Measurements from ENCODE around the gene SLC39A5.

The SLC39A5 gene

GRCh38 chr12:56234746-56235436 lies 5.0 kb downstream of the SLC39A5 start:
- TF ChIP-seq CTCF (IDR thresholded peaks at IDR 0.05; ENCODE audit: unreplicated experiment in 3 of 3) = no peak
- no peak overlapping the region for H3K27ac Mint-ChIP-seq
- H3K9me3 Mint-ChIP-seq = no peaks in the 10 kb centered on the region
- H3K4me3 Mint-ChIP-seq = no peak overlapping the region
- peaks cover 4% of the 10 kb centered on the region for H3K27me3 Mint-ChIP-seq (ENCODE audit: low read depth)
- H3K36me3 Mint-ChIP-seq (ENCODE audit: low read depth) = peaks cover 8% of the 10 kb centered on the region
- no peaks in the 10 kb centered on the region for H3K4me1 Mint-ChIP-seq

- H3K4me3 Mint-ChIP-seq = no peak overlapping the region
- no peak overlapping the region for H3K27ac Mint-ChIP-seq
- no peak for TF ChIP-seq CTCF (IDR thresholded peaks at IDR 0.05; ENCODE audit: unreplicated experiment in 3 of 3)
- H3K27me3 Mint-ChIP-seq (ENCODE audit: low read depth) = peaks cover 4% of the 10 kb centered on the region
- no peaks in the 10 kb centered on the region for H3K9me3 Mint-ChIP-seq
- H3K4me1 Mint-ChIP-seq = no peaks in the 10 kb centered on the region
- peaks cover 14% of the 10 kb centered on the region for H3K36me3 Mint-ChIP-seq (ENCODE audit: low read depth)
These were observed 6.2 kb downstream of the SLC39A5 start for GRCh38 chr12:56236091-56236490.

GRCh38 chr12:56236985-56237384 lies 7.1 kb downstream of the SLC39A5 start:
- Mint-ChIP-seq H3K27ac (no peak overlapping the region), H3K27me3 (ENCODE audit: low read depth) (peaks cover 4% of the 10 kb centered on the region), H3K36me3 (ENCODE audit: low read depth) (peaks cover 22% of the 10 kb centered on the region), H3K4me3 (no peak overlapping the region), H3K4me1 (no peaks in the 10 kb centered on the region), H3K9me3 (no peaks in the 10 kb centered on the region)
- no peak for TF ChIP-seq CTCF (IDR thresholded peaks at IDR 0.05; ENCODE audit: unreplicated experiment in 3 of 3)

GRCh38 chr12:56237552-56237951 lies 7.7 kb downstream of the SLC39A5 start:
- peaks cover 4% of the 10 kb centered on the region for H3K27me3 Mint-ChIP-seq (ENCODE audit: low read depth)
- H3K9me3 Mint-ChIP-seq = no peaks in the 10 kb centered on the region
- H3K4me1 Mint-ChIP-seq = no peaks in the 10 kb centered on the region
- TF ChIP-seq CTCF (IDR thresholded peaks at IDR 0.05; ENCODE audit: unreplicated experiment in 3 of 3) = no peak
- no peak overlapping the region for H3K4me3 Mint-ChIP-seq
- no peak overlapping the region for H3K27ac Mint-ChIP-seq
- peaks cover 28% of the 10 kb centered on the region for H3K36me3 Mint-ChIP-seq (ENCODE audit: low read depth)

GRCh38 chr12:56241424-56242303 lies 11.8 kb downstream of the SLC39A5 start:
- no peak for TF ChIP-seq CTCF (IDR thresholded peaks at IDR 0.05; ENCODE audit: unreplicated experiment in 3 of 3)
- H3K27me3 Mint-ChIP-seq (ENCODE audit: low read depth) = no peaks in the 10 kb centered on the region
- peaks cover 48% of the 10 kb centered on the region for H3K36me3 Mint-ChIP-seq (ENCODE audit: low read depth)
- no peaks in the 10 kb centered on the region for H3K4me1 Mint-ChIP-seq
- H3K27ac Mint-ChIP-seq = no peak overlapping the region
- H3K9me3 Mint-ChIP-seq = no peaks in the 10 kb centered on the region
- H3K4me3 Mint-ChIP-seq = no peak overlapping the region
